ENCODE measurements around the gene URM1. TPM values are rescaled to one million over a fixed set of nuclear protein-coding genes. Genes with fewer than 3 reads are reported as not detected.
A peak's percentile ranks its signal among the peaks of the same experiment; 100 is the strongest.

URM1 gene
- total RNA-seq, 1 experiment from 2014 or later: 46.6 TPM

- Mint-ChIP-seq H3K27me3 (ENCODE audit: low read depth) (peaks cover 97% of the 10 kb centered on the region), H3K27ac (no peak overlapping the region), H3K36me3 (ENCODE audit: insufficient read depth in 1 of 3, low read depth in 3 of 3) (peaks cover 16 to 35% (median 18%) of the 10 kb centered on the region in 3 experiments), H3K9me3 (peaks cover 0 to 3% of the 10 kb centered on the region in 2 experiments; a peak in 1 of 5 replicates), H3K4me1 (peaks cover 24 to 55% of the 10 kb centered on the region in 2 experiments), H3K4me3 (peak overlapping the region in 1 of 2 experiments; percentile 14; a peak in 1 of 5 replicates)
- Histone ChIP-seq H3K4me2 (ENCODE audit: insufficient read depth, insufficient read length, low read length) (no peak overlapping the region), H4K5ac (ENCODE audit: insufficient read length, low read depth, low read length) (no peak overlapping the region), H2BK5ac (ENCODE audit: insufficient read length, low read length) (no peak overlapping the region), H4K20me1 (ENCODE audit: control insufficient read depth, insufficient read depth, insufficient read length) (no peaks in the 10 kb centered on the region), H3K9me3 (ENCODE audit: control insufficient read depth, low read depth, low read length) (no peaks in the 10 kb centered on the region), H3K23me2 (ENCODE audit: insufficient read length, low read depth, low read length, poor library complexity, severe bottlenecking) (peaks cover 6% of the 10 kb centered on the region), H2BK20ac (ENCODE audit: low read depth, low read length, poor library complexity, severe bottlenecking) (no peak overlapping the region), H3K23ac (ENCODE audit: insufficient read length, low read depth, low read length) (no peak overlapping the region), H2BK15ac (ENCODE audit: low read depth, low read length) (no peak overlapping the region), H3K14ac (ENCODE audit: insufficient read depth, low read length) (no peak overlapping the region), H3K9ac (ENCODE audit: extremely low read depth, insufficient read length, low read length) (no peak overlapping the region), H4K91ac (ENCODE audit: insufficient read length, low read depth, low read length) (no peak overlapping the region), H3K56ac (ENCODE audit: insufficient read length, low read depth, low read length) (no peak overlapping the region), H2AFZ (ENCODE audit: low read length) (no peak overlapping the region), H3T11ph (ENCODE audit: low read length) (no peak overlapping the region), H2AK5ac (ENCODE audit: insufficient read length, low read length) (no peak overlapping the region), H3K79me1 (ENCODE audit: insufficient read depth, low read depth, low read length, poor library complexity, severe bottlenecking) (no peaks in the 10 kb centered on the region), H3K79me2 (ENCODE audit: insufficient read depth, low read length) (no peaks in the 10 kb centered on the region), H2BK12ac (ENCODE audit: insufficient read length, low read depth, low read length) (no peak overlapping the region), H3K27me3 (ENCODE audit: insufficient read depth, low read length) (peaks cover 59% of the 10 kb centered on the region), H3K18ac (ENCODE audit: insufficient read length, low read depth, low read length) (no peak overlapping the region), H3K4me1 (ENCODE audit: insufficient read depth, low read length) (peaks cover 1% of the 10 kb centered on the region; the same call in 1 of the 2 replicates), H3K4ac (ENCODE audit: low read depth, low read length) (no peak overlapping the region), H3K27ac (ENCODE audit: insufficient read length, low read depth, low read length) (no peak overlapping the region), H2BK120ac (ENCODE audit: low read depth, low read length, poor library complexity, severe bottlenecking) (no peak overlapping the region), H4K8ac (replicated peaks; ENCODE audit: insufficient read length, low read depth, low read length) (no peak overlapping the region)
- no peak for DNase-seq
- TF ChIP-seq, protein P1, sequence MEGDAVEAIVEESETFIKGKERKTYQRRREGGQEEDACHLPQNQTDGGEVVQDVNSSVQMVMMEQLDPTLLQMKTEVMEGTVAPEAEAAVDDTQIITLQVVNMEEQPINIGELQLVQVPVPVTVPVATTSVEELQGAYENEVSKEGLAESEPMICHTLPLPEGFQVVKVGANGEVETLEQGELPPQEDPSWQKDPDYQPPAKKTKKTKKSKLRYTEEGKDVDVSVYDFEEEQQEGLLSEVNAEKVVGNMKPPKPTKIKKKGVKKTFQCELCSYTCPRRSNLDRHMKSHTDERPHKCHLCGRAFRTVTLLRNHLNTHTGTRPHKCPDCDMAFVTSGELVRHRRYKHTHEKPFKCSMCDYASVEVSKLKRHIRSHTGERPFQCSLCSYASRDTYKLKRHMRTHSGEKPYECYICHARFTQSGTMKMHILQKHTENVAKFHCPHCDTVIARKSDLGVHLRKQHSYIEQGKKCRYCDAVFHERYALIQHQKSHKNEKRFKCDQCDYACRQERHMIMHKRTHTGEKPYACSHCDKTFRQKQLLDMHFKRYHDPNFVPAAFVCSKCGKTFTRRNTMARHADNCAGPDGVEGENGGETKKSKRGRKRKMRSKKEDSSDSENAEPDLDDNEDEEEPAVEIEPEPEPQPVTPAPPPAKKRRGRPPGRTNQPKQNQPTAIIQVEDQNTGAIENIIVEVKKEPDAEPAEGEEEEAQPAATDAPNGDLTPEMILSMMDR (conservative IDR thresholded peaks at IDR 0.05): no peak
- WGBS (ENCODE audit: extremely low coverage, insufficient read length, low lambda C conversion rate): no CpG with 5 or more reads among the region's 11 CpGs
Measured at GRCh38 chr9:128390150-128390812, 19.1 kb downstream of the URM1 start.

All from H9 (cell line).